Measurements from ENCODE around the gene ACY1.

- TF ChIP-seq CTCF (IDR thresholded peaks at IDR 0.05) (no peak), POLR2A (IDR thresholded peaks at IDR 0.05) (no peak), POLR2AphosphoS5 (IDR thresholded peaks at IDR 0.05) (no peak)
Measured at GRCh38 chr3:51987568-51987967, 4.2 kb downstream of the ACY1 start.

All from breast epithelium (tissue), 3 donors.